ENCODE measurements around the gene VPS33B. TPM values are rescaled to one million over a fixed set of nuclear protein-coding genes. Genes with fewer than 3 reads are reported as not detected.

The VPS33B gene
- total and polyA plus RNA-seq, 2 of the 8 experiments (the other 6 are each of a cell fraction or from before 2014, with no cell fraction given), result 11.8 to 17.3 TPM

- Histone ChIP-seq H3K23me2 (ENCODE audit: low read depth, low read length) (0 out of 2 replicates have a peak, but pooled peaks cover 2% of the 10 kb centered on the region), H3K23ac (ENCODE audit: insufficient read length) (no peak overlapping the region), H2AK5ac (ENCODE audit: low read depth, low read length) (no peak overlapping the region), H3K56ac (replicated peaks; ENCODE audit: insufficient read length, low read depth, low read length) (no peak overlapping the region), H3K4ac (replicated peaks; ENCODE audit: insufficient read length, low read depth, low read length) (no peak overlapping the region), H3K27ac (ENCODE audit: low read depth, low read length) (no peak overlapping the region), H4K5ac (ENCODE audit: insufficient read length, low read depth, low read length) (no peak overlapping the region), H3K36me3 (ENCODE audit: control insufficient read depth in 2 of 4, insufficient read depth in 4 of 4, low read length in 3 of 4) (peaks cover 0 to 47% (median 28%) of the 10 kb centered on the region in 4 experiments; a peak in 6 of 8 replicates), H3K18ac (ENCODE audit: extremely low read depth, low read length) (no peak overlapping the region), H4K8ac (ENCODE audit: extremely low read depth, insufficient read depth, low read length) (no peak overlapping the region), H3K4me3 (ENCODE audit: extremely low read depth in 1 of 4, insufficient read depth in 2 of 4, low read depth in 3 of 4, low read length in 4 of 4) (no peak overlapping the region), H3K4me1 (replicated peaks in 1 of 4; ENCODE audit: control insufficient read depth in 3 of 4, insufficient read depth in 4 of 4, low read length in 3 of 4) (no peaks in the 10 kb centered on the region), H3K9ac (replicated peaks in 1 of 4; ENCODE audit: extremely low read depth in 1 of 4, low read depth in 3 of 4, low read length in 3 of 4) (no peak overlapping the region), H2BK120ac (replicated peaks; ENCODE audit: low read depth, low read length) (no peak overlapping the region), H4K91ac (replicated peaks; ENCODE audit: insufficient read length, low read length) (no peak overlapping the region), H2BK5ac (ENCODE audit: low read depth, low read length) (no peak overlapping the region), H2AFZ (ENCODE audit: low read length) (no peak overlapping the region), H2BK12ac (ENCODE audit: low read depth, low read length) (no peak overlapping the region), H3K9me3 (ENCODE audit: insufficient read depth in 2 of 2, low read depth in 1 of 2, low read length in 1 of 2) (no peaks in the 10 kb centered on the region), H4K20me1 (replicated peaks in 1 of 2; ENCODE audit: control insufficient read depth in 1 of 2, insufficient read depth in 2 of 2, low read length in 2 of 2) (peaks cover 0 to 3% of the 10 kb centered on the region in 2 experiments), H3K14ac (ENCODE audit: insufficient read length) (no peak overlapping the region), H2BK15ac (ENCODE audit: low read length) (no peak overlapping the region), H2BK20ac (ENCODE audit: low read length) (no peak overlapping the region), H3K79me2 (ENCODE audit: control insufficient read depth in 1 of 2, insufficient read depth in 2 of 2, low read length in 2 of 2) (no peaks in the 10 kb centered on the region), H3K79me1 (ENCODE audit: low read depth, low read length) (no peaks in the 10 kb centered on the region), H3K4me2 (ENCODE audit: insufficient read depth in 1 of 2, low read depth in 2 of 2, low read length in 2 of 2) (no peak overlapping the region), H3K27me3 (replicated peaks in 1 of 4; ENCODE audit: control insufficient read depth in 3 of 4, extremely low read depth in 1 of 4, insufficient read depth in 3 of 4, low read length in 3 of 4) (no peaks in the 10 kb centered on the region)
- CTCF ChIA-PET (ENCODE audit: partially characterized antibody), result interaction anchor here (6.3 kb wide), 1 partner anchor 27 kb away, joined by 22 read pairs; no protein-coding TSS in a partner anchor
- no peak for FAIRE-seq
- DNase-seq (ENCODE audit: low read depth in 1 of 2, low spot score in 2 of 2), result no peak
- POLR2A ChIA-PET (ENCODE audit: partially characterized antibody), result interaction anchor here (1.3 kb wide), 1 partner anchor 15 kb away, joined by 4 read pairs; the partner anchor contains the start of gene VPS33B
- TF ChIP-seq NANOG (IDR thresholded peaks at IDR 0.05; ENCODE audit: insufficient read depth, low read depth, low read length, poor library complexity, severe bottlenecking), result no peak
- no peak for TF ChIP-seq BACH1 (IDR thresholded peaks at IDR 0.05; ENCODE audit: low read length)
- TF ChIP-seq CEBPB (IDR thresholded peaks at IDR 0.05; ENCODE audit: low read depth, low read length), result no peak
- 87% methylated on average over 3 of the region's 3 CpGs; no CpG with 5 or more reads in 1 of the 2 experiments for WGBS, 2 experiments (ENCODE audit: extremely low coverage in 1 of 2, insufficient coverage in 1 of 2, insufficient read length in 1 of 2, insufficient replicate concordance in 2 of 2, low coverage in 1 of 2, low lambda C conversion rate in 2 of 2, missing lambda C conversion rate in 1 of 2)
Observed at GRCh38 chr15:91007266-91007665, 15.1 kb downstream of the VPS33B start.

Data from H1 (cell line).